Measurements from ENCODE around the gene PPP1CA.

DNA sequence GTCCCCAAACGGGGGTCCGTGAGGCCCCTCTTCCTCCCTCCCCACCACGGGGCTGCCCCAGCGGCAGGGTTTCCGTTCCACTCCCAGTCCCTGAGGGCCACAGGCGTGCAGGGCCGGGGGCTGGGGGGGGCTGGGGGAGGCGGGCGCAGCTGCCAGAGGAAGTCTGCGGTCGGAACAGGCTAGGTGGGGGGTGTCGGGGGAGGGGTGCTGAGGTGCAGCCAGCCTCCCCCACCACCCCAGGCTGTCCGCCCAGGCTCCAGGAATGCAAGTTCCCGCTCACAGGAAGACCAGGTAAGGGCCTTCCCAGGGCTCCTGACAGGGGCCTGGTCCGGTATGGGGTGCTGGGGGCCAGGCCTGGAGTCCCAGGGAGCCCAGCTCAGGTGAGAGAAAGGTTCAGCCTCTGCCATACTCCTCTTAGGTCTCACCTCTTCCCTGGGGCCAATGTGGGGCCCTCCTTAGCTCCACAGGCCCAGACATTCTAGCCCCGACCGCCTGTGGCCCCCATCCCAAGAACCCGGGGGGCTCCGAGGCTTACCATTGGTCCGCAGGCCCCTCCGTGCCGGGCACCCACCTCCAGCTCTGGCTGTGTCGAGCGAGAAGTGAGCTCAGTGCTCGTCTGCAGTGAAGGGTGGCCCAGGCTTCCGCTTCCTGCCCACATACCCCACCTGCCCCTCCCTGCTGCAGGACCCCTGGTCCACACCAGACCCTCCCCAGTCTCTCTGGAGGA, 35.6 kb upstream of the PPP1CA start, which contains the start of gene PTPRCAP:
- TF ChIP-seq, protein P1, sequence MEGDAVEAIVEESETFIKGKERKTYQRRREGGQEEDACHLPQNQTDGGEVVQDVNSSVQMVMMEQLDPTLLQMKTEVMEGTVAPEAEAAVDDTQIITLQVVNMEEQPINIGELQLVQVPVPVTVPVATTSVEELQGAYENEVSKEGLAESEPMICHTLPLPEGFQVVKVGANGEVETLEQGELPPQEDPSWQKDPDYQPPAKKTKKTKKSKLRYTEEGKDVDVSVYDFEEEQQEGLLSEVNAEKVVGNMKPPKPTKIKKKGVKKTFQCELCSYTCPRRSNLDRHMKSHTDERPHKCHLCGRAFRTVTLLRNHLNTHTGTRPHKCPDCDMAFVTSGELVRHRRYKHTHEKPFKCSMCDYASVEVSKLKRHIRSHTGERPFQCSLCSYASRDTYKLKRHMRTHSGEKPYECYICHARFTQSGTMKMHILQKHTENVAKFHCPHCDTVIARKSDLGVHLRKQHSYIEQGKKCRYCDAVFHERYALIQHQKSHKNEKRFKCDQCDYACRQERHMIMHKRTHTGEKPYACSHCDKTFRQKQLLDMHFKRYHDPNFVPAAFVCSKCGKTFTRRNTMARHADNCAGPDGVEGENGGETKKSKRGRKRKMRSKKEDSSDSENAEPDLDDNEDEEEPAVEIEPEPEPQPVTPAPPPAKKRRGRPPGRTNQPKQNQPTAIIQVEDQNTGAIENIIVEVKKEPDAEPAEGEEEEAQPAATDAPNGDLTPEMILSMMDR (IDR thresholded peaks at IDR 0.05; ENCODE audit: low read depth, low read length): no peak
- no peak for TF ChIP-seq EZH2phosphoT487 (IDR thresholded peaks at IDR 0.05; ENCODE audit: low read depth)

Measured in OCI-LY3 (cell line).